Brain microvascular endothelial cell (primary cell): ENCODE results near the gene IBA57.
A peak's percentile ranks its signal among the peaks of the same experiment; 100 is the strongest.

Experiments
- DNase-seq: peaks from one replicate; pipeline ENCODE4 v3.0.0-alpha.2; 2020
- H3K27ac ChIP-seq: fragments of 250-450 bp; sonication (Bioruptor Pico); 2 replicates; pipeline ENCODE4 v1.5.1; 2020; ENCODE audit warnings: mild to moderate bottlenecking, moderate library complexity
- H3K27me3 ChIP-seq: fragments of 250-450 bp; sonication (Bioruptor Pico); replicated peaks from 2 replicates; pipeline ENCODE4 v1.5.1; 2020; ENCODE audit warnings: mild to moderate bottlenecking
- H3K36me3 ChIP-seq: fragments of 250-450 bp; sonication (Bioruptor Pico); replicated peaks from 2 replicates; pipeline ENCODE4 v1.5.1; 2020; ENCODE audit warnings: mild to moderate bottlenecking
- H3K4me3 ChIP-seq: 2 replicates; pipeline ENCODE4 v1.5.1; 2011; ENCODE audit warnings: low read depth, mild to moderate bottlenecking, control low read depth, low read length, moderate library complexity
- CTCF ChIP-seq: IDR thresholded peaks from 2 replicates; pipeline ENCODE4 v1.5.1; 2011; ENCODE audit warnings: low read depth, mild to moderate bottlenecking, moderate library complexity, low read length, control low read depth, inconsistent platforms; ENCODE audit errors: missing control alignments
- in situ Hi-C: cut with HindIII; loops from 2 replicates; pipeline ENCODE4 v1.10.0; 2017; ENCODE audit warnings: low sequenced_read_pairs, low pct_ligation_motif_present

Gene IBA57

GRCh38 chr1:228210712-228211530 is 45.3 kb downstream of the IBA57 start:
- Histone ChIP-seq H3K27me3 (no peaks in the 10 kb centered on the region), H3K4me3 (no peak overlapping the region), H3K36me3 (no peaks in the 10 kb centered on the region), H3K27ac (no peak overlapping the region)
- TF ChIP-seq CTCF = no peak
- in situ Hi-C loops = no loop called here
- no peak for DNase-seq

- TF ChIP-seq CTCF = no peak
- H3K36me3 ChIP-seq = no peaks in the 10 kb centered on the region
- in situ Hi-C loops = no loop called here
Observed at GRCh38 chr1:228211531-228212414, 46.2 kb downstream of the IBA57 start.

GRCh38 chr1:228212415-228212965 is 46.9 kb downstream of the IBA57 start:
- DNase-seq = no peak
- in situ Hi-C loops = no loop called here
- Histone ChIP-seq H3K4me3 (no peak overlapping the region), H3K27ac (no peak overlapping the region), H3K36me3 (no peaks in the 10 kb centered on the region), H3K27me3 (no peaks in the 10 kb centered on the region)
- TF ChIP-seq CTCF = no peak

More at GRCh38 chr1:228211531-228212414, 46.2 kb downstream of the IBA57 start:
- no peak for DNase-seq
- no peak overlapping the region for H3K4me3 ChIP-seq
- no peaks in the 10 kb centered on the region for H3K27me3 ChIP-seq
- H3K27ac ChIP-seq = no peak overlapping the region

GRCh38 chr1:228212966-228213844 is 47.6 kb downstream of the IBA57 start:
- DNase-seq = peak; percentile 60
- in situ Hi-C loops = no loop called here
- Histone ChIP-seq H3K27me3 (no peaks in the 10 kb centered on the region), H3K4me3 (peak overlapping the region; percentile 48), H3K36me3 (no peaks in the 10 kb centered on the region), H3K27ac (no peak overlapping the region)
- peak; percentile 71 for TF ChIP-seq CTCF
